HG03045 (cell line): Measurements from ENCODE around the gene RAB3A.

Experiments used
- ATAC-seq: cut with Tn5 transposase; IDR thresholded peaks from one replicate; pipeline ENCODE4 v1.9.1; 2021; ENCODE audit warnings: mild to moderate bottlenecking, moderate library complexity; ENCODE audit not compliant: unreplicated experiment

Gene RAB3A

DNA sequence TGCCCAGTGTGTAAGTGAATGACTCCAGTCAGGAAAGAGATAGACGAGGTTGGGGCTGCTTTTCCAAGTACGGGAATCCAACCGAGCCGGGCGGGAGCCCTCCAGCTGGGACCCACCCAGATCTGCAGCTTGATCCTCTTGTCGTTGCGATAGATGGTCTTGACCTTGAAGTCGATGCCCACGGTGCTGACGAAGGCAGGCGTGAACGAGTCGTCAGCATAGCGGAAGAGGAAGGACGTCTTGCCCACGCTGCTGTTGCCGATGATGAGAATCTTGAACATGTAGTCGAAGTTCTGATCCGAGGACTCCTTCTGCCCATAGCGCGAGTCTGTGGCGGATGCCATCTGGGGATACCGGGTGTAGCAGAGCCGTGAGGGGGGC, 1.5 kb downstream of the RAB3A start:
- no peak for ATAC-seq

DNA sequence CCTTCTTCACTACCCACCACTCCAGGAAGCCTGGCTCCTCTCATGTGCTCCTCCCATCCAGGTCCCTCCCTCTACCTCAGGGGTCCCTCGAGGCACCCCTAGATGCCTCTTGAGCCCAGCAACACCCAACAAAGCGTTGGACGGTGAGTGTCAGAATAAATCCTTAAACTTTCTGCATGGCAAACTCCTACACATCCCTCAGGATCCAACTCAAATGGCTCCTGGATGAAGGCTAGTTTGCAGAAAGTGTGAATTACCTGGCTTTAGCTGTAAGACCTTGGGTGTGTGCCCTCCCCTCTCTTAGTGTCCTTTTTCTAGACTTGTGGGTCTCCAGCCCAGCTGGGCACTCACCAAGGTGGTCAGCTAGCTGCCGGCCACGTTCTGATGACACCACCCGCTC, 5.5 kb downstream of the RAB3A start:
- ATAC-seq: no peak

GRCh38 chr19:18197941-18198340, 5.9 kb downstream of the RAB3A start:
- ATAC-seq: no peak

DNA sequence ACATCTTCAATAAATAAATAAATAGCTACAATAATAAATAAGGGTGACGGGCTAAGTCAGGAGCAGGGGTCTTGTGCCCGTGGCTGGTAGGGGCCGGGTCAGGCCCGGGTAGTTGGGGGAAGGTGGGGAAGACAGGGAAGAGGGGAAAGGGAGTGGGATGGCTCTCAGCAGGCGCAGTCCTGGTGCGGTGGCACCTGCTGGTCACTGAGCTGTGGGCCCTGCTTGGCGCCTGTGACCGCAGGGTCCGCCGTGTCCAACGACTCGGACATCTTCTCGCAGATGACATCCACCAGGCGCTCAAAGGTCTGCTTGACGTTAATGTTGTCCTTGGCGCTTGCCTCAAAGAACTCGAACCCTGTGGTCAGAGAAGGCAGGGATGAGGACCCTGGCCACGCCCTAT, 6.5 kb downstream of the RAB3A start:
- no peak for ATAC-seq

DNA sequence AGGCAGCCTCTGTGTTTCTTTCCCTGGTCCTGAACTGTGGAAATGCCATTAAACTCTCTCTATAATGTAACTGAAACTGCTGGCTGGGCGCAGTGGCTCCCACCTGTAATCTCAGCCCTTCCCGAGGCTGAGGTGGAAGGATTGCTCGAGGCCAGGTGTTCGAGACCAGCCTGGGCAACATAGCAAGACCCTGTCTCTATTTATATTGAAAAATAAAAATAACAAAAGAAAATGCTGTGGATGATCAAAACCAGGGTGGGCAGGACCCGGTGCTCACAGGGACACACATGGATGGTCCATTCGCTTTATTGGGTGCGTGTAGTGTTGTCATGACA, 7.4 kb downstream of the RAB3A start:
- no peak for ATAC-seq

DNA sequence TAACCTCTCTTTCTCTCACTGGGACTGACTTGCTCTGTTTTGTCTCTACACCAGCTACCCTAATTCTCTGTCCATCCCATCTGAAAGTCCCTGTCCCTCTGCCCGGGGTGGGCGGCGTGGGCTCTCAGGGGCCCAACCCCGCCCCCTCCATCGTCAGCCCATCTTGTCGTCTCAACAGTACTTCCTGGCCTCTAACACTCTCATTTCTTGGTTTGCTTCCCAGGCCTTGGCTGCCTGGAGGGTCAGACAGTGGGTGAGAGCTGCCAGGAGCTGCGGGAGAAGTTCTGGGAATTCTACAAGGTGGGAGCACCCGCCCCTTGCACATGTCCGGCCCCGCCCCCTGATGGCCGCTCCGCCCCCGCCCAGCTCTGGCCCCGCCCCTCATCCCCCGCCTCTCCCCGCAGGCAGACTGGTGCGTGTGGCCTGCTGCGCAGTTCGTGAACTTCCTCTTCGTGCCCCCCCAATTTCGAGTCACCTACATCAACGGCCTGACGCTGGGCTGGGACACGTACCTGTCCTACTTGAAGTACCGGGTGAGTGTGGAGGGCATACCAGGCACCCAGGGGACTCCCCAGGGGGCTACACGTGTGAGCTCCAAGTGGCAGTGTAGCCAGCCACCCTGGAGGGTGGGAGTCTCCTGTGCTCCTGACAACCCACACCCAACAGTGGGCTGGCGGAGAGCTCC, 9.1 kb downstream of the RAB3A start:
- no peak for ATAC-seq

DNA sequence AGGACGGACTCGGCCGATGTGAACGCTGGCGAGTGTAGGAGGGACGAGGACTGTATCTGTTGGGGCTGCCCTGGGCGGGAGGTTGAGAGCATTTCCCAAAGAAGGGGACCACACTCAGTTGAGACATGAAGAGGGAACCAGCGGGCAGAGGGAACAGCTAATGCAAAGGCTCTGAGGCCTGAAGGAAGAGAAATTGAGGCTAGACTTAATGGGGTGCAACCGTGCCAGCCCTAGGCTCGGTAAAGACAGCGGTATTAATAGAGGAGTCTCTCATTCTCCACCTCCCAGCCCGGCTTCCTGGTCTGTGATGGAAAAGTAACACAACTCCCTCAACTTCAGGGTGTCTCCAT, 9.7 kb downstream of the RAB3A start:
- no peak for ATAC-seq

- no peak for ATAC-seq
These were observed 10.3 kb downstream of the RAB3A start for GRCh38 chr19:18193388-18194180.

DNA sequence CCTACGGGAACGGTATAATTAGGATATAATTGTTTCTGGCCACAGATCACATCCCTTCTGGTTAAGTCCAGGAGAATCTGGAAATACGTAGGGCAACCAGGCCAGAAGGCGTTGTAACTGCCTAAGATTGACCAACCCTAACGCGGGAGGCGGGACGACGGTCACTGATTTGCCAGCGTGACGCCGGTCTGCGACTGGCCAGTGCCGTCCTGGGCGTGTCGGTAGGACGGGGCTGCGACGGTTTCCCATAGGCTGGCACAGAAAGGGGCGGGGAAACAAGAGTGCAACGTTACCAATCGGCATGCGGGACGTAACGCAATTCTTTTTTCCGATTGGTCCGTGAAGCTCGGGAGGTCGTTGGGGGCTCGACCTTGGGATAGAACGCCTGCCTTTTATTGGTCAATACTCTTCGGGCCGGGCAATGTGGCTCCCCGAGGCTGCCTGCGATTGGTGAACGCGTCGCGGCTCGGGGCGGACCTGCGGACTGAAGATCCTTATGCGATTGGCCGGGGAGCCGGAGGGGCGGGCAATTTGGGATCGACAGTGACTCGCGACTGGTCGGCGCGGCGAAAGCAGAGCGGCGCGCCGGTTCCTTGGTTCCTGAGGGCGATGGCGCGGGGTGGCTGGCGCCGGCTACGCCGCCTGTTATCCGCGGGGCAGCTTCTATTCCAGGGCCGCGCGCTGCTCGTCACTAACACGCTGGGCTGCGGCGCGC, 11.0 kb downstream of the RAB3A start, which contains the start of gene MPV17L2:
TSS of gene MPV17L2 (plus strand) at position 546 of the 715 bp plus-strand sequence. CDS start at position 610, 64 bp downstream.
- peak; percentile 89 for ATAC-seq

- no peak for ATAC-seq
These were observed 12.2 kb downstream of the RAB3A start for GRCh38 chr19:18191640-18192062.

GRCh38 chr19:18190278-18190677, 13.6 kb downstream of the RAB3A start:
- no peak for ATAC-seq

DNA sequence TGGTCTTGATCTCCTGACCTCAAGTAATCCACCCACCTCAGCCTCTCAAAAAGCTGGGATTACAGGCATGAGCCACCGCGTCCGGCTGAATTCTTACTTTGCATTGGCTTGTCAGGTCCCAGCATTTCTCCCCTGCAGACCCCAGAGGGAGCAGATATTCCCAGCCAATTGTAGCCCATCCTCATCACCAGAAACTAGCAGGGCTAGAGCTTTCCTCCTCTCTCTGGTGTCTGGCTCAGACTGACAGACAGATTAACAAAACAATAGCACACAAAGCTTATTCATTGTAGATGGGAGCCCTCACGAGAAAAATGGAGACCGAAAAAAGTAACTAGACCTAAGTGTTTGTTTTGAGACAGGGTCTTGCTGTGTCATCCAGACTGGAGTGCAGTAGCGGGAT, 18.3 kb downstream of the RAB3A start:
- no peak for ATAC-seq

GRCh38 chr19:18183529-18183928, 20.3 kb downstream of the RAB3A start:
- no peak for ATAC-seq

GRCh38 chr19:18179957-18180356, 23.9 kb downstream of the RAB3A start:
- no peak for ATAC-seq

GRCh38 chr19:18176367-18177310, 27.2 kb downstream of the RAB3A start:
- no peak for ATAC-seq

DNA sequence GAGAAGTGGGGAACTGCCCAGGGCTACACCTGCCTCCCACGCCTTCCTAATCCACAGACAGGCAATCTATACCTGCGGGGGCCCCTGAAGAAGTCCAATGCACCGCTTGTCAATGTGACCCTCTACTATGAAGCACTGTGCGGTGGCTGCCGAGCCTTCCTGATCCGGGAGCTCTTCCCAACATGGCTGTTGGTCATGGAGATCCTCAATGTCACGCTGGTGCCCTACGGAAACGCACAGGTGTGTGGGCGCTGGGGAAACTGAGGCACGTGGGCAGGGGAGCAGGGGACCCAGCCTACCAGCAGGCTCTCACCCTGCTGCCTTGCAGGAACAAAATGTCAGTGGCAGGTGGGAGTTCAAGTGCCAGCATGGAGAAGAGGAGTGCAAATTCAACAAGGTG, 28.9 kb downstream of the RAB3A start:
- ATAC-seq: no peak

DNA sequence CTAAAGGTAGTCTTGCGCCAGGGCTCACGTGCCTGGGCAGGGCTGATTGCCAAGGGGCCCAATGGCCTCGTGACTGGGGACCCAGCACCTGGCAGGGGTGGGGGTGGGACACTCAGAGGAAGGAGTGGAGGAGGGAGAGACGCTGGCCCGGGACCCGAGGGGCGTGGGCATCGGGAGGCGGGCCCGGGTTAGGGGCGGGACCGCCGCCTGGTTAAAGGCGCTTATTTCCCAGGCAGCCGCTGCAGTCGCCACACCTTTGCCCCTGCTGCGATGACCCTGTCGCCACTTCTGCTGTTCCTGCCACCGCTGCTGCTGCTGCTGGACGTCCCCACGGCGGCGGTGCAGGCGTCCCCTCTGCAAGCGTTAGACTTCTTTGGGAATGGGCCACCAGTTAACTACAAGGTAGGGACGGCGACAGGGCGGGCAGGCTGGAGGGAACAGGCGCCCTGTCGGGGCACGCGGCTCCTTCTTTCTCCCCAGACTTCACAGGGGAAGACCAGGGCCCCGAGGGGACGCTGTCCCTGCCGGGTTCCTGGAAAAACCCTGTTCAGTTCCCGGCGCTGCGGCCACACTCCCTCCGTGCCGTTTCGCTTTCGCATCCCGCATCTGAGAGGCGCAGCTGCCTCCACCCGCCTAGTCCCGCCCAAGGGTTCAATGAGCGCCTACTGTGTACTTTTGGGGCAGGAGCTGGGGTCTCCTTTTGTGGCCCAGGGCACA, 30.1 kb downstream of the RAB3A start, which contains the start of gene IFI30:
TSS of gene IFI30 (plus strand) at position 242 of the 717 bp plus-strand sequence. CDS start at position 271, 29 bp downstream.
- ATAC-seq: peak; percentile 51

DNA sequence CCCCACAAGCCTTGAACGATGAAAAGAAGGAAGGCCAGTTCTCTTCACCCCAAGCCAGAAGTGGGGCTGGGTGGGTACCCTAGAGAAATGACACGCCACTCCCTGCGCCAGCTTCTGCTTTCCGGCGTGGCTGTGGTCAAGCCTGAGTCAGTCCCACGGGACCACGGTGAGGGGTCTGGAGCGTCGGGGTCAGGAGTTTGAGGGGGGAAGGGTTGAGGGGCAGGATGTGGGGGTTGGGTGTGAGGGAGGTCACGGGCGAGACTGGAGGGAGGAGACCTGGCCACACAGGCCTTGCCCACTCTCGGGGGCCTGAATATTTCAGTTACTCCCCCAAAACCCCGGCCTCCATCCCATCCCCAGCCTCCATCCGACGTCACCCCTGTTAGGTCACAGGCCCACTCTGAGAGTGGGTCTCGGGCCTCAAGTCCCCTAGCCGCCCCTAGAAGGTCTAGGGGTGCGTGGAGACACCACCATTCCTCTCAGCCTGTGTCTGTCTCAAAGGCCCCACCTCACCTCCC, 30.7 kb downstream of the RAB3A start:
- ATAC-seq: no peak

- ATAC-seq: no peak
These were observed 31.4 kb downstream of the RAB3A start for GRCh38 chr19:18172331-18173053.
